VCaP (cell line): Measurements from ENCODE around the gene GALNS.

ENCODE experiments used
- H3K27ac ChIP-seq: fragments of 450-650 bp; 2 replicates; pipeline ENCODE4 v1.5.1; 2017
- TF ChIP-seq, protein P1 (sequence below): fragments of 450-650 bp; conservative IDR thresholded peaks from 2 replicates; pipeline ENCODE4 v1.5.1; 2017; ENCODE audit warnings: mild to moderate bottlenecking, moderate library complexity

Gene GALNS

DNA sequence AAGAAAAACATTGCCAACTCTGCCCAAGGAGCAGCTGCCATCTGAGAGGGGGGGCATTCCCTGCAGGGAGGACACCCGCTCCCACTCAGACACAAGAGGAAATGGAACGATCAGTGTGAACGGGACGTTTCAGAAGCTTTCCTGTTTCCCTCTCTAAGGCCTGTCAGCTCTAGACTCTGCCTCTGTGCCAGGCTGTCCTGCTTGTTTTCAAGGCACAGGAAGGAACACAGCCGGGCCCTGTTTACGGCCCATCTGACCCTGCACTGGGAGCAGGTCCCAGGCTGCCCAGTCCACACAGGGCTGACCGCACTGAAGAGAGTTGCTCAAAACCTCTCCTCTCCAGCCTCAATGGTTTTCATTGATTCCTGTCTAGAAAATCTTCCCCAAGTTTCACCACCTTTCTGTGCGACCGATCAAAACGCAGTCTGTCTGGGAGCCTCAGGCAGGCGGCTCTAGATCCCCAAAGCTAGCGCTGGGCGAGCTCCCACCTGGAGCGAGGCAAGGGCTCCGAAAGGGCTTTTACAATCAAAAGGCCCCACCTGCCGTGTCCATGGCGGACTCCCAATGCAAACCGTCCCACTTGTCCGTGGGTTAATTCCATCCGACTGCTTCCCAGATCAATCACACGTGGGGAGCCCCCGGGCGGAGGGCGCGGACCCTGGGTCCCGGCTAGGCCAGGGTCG is 73.2 kb downstream of the GALNS start:
- TF ChIP-seq, protein P1, sequence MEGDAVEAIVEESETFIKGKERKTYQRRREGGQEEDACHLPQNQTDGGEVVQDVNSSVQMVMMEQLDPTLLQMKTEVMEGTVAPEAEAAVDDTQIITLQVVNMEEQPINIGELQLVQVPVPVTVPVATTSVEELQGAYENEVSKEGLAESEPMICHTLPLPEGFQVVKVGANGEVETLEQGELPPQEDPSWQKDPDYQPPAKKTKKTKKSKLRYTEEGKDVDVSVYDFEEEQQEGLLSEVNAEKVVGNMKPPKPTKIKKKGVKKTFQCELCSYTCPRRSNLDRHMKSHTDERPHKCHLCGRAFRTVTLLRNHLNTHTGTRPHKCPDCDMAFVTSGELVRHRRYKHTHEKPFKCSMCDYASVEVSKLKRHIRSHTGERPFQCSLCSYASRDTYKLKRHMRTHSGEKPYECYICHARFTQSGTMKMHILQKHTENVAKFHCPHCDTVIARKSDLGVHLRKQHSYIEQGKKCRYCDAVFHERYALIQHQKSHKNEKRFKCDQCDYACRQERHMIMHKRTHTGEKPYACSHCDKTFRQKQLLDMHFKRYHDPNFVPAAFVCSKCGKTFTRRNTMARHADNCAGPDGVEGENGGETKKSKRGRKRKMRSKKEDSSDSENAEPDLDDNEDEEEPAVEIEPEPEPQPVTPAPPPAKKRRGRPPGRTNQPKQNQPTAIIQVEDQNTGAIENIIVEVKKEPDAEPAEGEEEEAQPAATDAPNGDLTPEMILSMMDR: no peak
- H3K27ac ChIP-seq: peak overlapping the region; percentile 72

DNA sequence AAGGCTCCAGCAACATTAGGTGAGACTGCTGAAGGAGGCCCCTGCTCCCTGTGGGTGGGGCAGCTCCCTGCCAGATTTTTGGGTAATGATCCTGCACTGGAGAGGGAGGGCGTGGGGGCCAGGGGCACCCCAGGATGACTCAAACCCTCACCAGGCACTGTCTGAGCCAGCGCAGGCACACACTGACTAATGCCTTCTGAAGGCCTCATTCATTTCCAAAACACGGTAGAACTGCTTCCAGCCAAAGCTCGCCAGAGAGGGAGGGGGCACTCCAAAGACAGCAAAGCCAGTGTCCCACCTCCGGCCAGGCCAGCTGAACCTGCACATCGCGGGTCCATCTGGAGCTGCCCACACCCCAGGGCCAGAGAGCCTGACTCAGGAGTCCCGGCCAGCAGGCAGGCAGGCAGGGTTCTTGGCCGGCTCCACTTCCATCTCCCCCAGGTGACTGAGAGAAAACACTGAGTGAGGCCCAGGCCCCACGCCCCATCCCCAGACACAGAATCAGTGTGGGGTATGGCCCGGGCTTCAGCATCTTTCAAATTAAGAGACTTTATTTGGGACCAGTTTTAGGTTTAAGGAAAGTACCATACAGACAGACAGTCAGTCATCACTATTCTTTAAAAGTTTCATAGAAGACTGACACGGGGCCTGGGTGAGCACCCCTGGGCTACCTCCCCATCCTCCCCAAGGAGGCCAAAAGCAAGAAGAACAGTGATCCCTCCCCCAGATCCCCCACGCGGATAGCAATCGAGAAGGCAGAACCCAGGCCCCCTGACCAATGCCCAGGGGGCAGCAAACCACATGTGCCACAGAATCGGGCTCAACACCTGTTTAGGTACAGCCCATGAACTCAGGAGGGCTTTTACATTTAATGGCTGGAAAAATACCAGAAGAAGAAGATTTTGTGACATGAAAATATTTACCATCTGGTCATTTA is 74.0 kb downstream of the GALNS start:
- H3K27ac ChIP-seq: peak overlapping the region; percentile 72

DNA sequence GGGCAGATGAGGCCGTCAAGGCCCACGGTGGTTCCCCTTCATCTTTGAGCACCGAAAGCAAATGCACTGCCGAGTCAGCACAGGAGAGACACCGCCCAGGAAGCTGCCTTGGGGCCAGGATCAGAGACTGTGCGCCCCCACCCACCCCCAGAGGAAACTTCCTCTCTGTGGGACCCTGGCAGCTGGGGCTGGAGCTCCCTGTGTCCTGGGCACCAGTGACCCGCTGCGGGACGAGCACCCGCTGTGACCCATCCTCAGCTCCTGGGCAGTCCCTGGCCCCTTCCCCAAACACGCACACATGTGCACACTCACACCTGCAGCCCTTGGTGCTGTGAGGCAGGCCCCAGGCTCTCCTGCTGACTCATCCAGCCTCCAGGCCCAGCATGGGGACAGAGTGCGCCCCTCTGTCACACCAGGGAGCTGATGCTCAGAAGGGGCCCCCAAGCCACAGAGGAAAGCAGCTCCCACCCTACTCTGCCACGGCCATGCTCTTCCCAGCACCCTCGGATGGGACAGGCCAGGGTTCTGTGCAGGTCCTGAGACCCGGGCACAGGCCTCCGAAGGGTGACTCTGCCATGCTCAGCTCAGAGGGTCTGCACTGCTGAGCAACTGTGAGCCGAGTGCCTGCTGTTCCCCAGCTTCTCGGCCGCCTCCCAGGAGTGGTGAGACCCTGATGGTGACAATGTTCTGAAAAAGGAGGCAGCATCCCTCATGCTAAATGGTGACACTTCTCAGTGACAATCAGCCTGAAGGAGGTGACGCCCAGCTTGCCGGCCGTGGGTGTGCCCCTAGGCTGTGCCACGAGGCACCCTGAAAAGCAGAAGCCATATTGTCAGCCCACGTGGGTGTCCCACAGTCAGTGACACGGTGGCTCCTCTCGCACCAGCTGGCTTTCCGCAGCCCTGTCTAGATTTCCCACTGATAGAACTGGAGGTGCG is 75.3 kb downstream of the GALNS start:
- no peak overlapping the region for H3K27ac ChIP-seq
- TF ChIP-seq, protein P1: no peak

More for the DNA sequence above, 74.0 kb downstream of the GALNS start:
- TF ChIP-seq, protein P1: no peak

DNA sequence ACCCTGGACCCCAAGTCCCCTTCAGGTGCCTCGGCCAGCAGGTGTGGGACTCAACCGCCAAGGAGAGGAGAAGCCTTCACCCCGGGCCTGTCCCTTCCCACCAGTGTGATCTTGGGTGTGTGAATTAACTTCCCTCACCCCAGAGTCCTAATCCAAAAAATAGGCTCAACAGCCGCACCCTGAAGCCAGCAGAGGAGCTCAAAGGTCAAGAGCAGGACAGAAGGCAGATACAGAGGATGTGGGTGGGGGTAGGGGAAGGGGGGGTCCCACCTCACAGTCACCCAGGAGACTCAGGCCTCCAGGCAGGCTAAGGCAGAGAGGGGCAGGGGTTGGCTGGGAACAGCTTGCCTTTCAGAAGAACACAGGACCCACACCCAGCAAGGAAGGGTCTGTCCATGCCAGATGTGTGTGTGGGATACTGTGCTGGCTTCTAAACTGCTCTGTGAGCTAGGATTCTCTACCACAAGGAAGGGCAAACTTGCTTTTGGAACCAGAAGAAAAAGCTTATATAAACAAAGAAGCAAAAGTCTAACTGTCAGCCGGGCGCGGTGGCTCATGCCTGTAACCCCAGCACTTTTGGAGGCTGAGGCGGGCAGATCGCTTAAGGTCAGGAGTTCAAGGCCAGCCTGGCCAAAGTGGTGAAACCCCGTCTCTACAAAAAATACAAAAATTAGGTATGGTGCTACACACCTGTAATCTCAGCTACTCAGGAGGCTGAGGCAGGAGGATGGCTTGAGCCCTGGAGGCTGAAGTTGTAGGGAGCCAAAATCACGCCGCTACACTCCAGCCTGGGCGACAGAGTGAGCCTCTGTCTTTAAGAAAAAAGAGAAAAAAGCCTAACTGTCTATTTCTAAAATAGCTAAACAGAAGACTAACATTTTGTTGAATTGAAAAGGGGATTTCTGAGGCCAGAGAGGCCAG is 76.3 kb downstream of the GALNS start:
- TF ChIP-seq, protein P1: no peak
- no peak overlapping the region for H3K27ac ChIP-seq

DNA sequence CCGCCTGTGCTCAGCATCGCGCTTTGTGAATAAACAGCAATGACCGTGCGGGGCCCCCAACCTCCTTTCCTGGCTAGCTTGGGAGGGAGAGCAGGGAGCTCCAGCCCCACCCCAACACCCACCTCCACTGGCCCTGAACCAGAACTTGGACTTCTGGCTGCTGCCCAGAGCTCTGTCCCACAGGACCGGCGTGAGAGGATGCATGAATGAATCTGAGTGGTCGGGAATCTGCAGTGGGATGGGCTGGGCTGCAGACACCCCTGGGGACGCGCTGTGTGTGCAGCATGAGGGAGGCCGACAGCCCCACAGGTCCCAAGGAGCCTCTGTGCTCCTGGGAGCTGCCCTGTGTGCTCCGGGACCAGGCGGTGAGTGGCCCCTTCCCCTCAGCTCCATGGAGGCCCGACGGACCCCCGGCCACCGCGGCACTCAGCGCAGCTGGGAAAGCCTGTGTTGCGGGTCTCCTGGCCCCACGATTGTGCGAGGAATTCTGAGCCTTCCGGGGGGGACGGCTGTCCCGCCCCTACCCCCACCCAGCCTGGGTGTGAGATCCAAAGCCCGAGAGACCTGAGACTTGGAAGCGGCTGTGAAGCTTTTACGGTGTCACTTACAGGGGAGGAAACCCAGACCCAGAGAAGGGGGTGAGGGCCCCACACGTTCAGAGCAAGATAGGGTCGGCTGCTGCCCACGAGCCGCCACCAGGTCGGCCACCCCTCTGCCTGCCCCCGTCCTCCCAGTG is 77.2 kb downstream of the GALNS start:
- no peak overlapping the region for H3K27ac ChIP-seq
- TF ChIP-seq, protein P1: no peak

DNA sequence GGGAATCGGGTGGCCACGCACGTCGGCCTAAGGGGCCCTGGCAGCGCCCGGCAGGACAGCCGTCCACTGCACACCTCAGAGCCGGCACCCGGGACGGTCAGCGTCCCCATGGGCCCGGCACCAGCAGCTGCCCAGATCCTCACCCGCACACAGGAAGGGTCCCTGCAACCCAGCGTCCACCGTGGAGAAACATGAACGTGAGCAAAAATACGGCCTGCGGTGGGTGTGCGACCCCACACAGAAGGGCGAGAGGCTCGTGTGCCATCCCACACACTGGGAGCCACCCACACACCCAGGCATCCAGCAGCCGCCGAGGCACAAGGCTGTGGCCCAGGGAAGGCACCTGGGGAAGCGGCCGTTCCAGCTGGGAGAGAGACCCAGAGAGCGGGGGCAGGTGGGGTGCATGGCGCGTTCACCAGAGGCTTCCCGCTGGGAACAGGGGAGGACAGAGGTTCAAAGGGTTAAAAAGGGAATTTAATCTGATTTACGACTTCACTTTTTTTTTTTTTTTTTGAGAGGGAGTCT is 78.1 kb downstream of the GALNS start:
- TF ChIP-seq, protein P1: no peak
- no peak overlapping the region for H3K27ac ChIP-seq
